Vagina (tissue), 2 donors: ENCODE measurements around the gene RFTN1.

Experiments used
- POLR2A ChIP-seq, 2 donors: fragments of 450-650 bp; IDR thresholded peaks; one replicate each; pipeline ENCODE4 v1.6.1; 2017; ENCODE audit warnings: antibody characterized with exemption in 2 of 2, mild to moderate bottlenecking in 2 of 2, moderate library complexity in 2 of 2
- TF ChIP-seq, protein P1 (sequence below), 3 experiments: fragments of 450-650 bp in 2 of 3; fragments of 200-600 bp in 1 of 3; sonication (generic) in 1 of 3; IDR thresholded peaks; one replicate each; pipeline ENCODE4 v1.5.1; 2017 to 2019; ENCODE audit warnings: antibody characterized with exemption in 3 of 3, mild to moderate bottlenecking in 2 of 3, moderate library complexity in 2 of 3

DNA sequence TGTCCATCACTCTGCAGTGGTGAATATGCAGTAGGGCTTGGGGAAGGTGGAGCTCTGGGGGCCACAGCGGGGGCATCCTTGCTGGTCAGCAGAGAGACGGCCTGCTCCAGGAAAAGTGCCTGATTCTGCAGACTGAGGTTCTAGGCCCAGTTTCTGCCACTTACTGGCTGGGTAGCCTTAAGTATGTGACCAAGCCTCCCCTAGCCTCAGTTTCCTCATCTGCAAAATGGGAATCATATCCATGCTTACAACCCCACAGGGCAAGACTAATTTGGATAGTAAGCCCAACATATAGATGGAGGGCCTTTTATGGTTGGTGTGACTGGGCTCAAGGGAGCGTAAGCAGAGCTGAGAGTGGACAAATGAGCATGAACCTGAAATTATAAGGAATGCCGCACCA is 187.6 kb downstream of the RFTN1 start:
- TF ChIP-seq, protein P1, sequence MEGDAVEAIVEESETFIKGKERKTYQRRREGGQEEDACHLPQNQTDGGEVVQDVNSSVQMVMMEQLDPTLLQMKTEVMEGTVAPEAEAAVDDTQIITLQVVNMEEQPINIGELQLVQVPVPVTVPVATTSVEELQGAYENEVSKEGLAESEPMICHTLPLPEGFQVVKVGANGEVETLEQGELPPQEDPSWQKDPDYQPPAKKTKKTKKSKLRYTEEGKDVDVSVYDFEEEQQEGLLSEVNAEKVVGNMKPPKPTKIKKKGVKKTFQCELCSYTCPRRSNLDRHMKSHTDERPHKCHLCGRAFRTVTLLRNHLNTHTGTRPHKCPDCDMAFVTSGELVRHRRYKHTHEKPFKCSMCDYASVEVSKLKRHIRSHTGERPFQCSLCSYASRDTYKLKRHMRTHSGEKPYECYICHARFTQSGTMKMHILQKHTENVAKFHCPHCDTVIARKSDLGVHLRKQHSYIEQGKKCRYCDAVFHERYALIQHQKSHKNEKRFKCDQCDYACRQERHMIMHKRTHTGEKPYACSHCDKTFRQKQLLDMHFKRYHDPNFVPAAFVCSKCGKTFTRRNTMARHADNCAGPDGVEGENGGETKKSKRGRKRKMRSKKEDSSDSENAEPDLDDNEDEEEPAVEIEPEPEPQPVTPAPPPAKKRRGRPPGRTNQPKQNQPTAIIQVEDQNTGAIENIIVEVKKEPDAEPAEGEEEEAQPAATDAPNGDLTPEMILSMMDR (IDR thresholded peaks at IDR 0.05) = no peak
- no peak for TF ChIP-seq POLR2A (IDR thresholded peaks at IDR 0.05)
